Parathyroid adenoma (tissue), 2 donors: ENCODE measurements around the gene KLF16.

Source experiments
- H2AFZ ChIP-seq: fragments of 300-600 bp; sonication (generic); one replicate; pipeline ENCODE4 v1.7.0; 2017; ENCODE audit warnings: antibody characterized with exemption, mild to moderate bottlenecking
- H3K27ac ChIP-seq: fragments of 300-600 bp; sonication (generic); one replicate; pipeline ENCODE4 v1.7.0; 2017
- H3K27me3 ChIP-seq: fragments of 300-600 bp; sonication (generic); one replicate; pipeline ENCODE4 v1.7.0; 2017; ENCODE audit warnings: low read length; ENCODE audit not compliant: control insufficient read depth, insufficient read depth
- H3K36me3 ChIP-seq: fragments of 300-600 bp; sonication (generic); one replicate; pipeline ENCODE4 v1.7.0; 2017; ENCODE audit warnings: low read length; ENCODE audit not compliant: control insufficient read depth, insufficient read depth
- H3K4me1 ChIP-seq: fragments of 300-600 bp; sonication (generic); one replicate; pipeline ENCODE4 v1.7.0; 2017; ENCODE audit warnings: control low read depth
- H3K4me2 ChIP-seq: fragments of 300-600 bp; sonication (generic); one replicate; pipeline ENCODE4 v1.7.0; 2017; ENCODE audit warnings: low read length
- H3K4me3 ChIP-seq: fragments of 300-600 bp; sonication (generic); one replicate; pipeline ENCODE4 v1.7.0; 2017; ENCODE audit warnings: low read depth, low read length
- H3K79me2 ChIP-seq: fragments of 300-600 bp; sonication (generic); one replicate; pipeline ENCODE4 v1.7.0; 2017; ENCODE audit warnings: control low read depth
- H3K9ac ChIP-seq: fragments of 300-600 bp; sonication (generic); one replicate; pipeline ENCODE4 v1.7.0; 2017; ENCODE audit warnings: mild to moderate bottlenecking
- H3K9me3 ChIP-seq: fragments of 300-600 bp; sonication (generic); one replicate; pipeline ENCODE4 v1.7.0; 2017; ENCODE audit warnings: low read length; ENCODE audit not compliant: control insufficient read depth
- TF ChIP-seq, protein P1 (sequence below): fragments of 300-600 bp; sonication (generic); IDR thresholded peaks from one replicate; pipeline ENCODE4 v1.7.0; 2017; ENCODE audit warnings: antibody characterized with exemption, mild to moderate bottlenecking
- donor health status: primary hyperparathyroidism.

KLF16 gene

DNA sequence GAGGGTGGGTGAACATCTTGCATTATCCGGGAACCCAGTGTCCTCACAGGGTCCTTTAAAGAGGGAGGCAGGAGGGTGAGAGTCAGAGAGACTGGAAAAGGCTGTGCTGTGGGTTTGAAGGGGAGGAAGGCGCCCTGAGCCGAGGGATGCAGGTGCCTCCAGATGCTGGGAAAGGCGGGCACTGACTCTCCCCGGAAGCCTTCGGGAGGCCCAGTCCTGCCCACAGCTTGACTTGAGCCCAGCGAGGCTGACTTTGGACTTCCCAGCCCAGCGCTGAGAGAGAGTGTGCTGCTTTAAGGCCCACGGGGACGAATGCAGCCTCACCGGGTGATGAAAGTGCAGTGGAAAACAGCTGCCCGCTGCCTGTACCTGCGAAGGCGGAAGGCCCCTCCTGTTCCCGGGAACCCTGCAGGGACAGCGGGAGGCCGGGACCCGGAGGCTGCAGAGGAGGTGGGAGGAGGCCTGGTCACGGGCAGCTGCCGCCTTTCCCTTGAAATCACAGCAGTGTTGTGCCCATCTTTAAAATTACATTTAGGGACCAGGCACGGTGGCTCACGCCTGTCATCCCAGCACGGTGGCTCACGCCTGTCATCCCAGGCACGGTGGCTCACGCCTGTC, 31.2 kb downstream of the KLF16 start:
- Histone ChIP-seq H3K36me3 (no peaks in the 10 kb centered on the region), H3K4me2 (no peak overlapping the region), H3K4me1 (no peaks in the 10 kb centered on the region), H3K4me3 (no peak overlapping the region), H3K27me3 (no peaks in the 10 kb centered on the region), H3K79me2 (peaks cover 31% of the 10 kb centered on the region), H3K9me3 (no peaks in the 10 kb centered on the region), H2AFZ (no peak overlapping the region), H3K27ac (no peak overlapping the region), H3K9ac (no peak overlapping the region)
- TF ChIP-seq, protein P1, sequence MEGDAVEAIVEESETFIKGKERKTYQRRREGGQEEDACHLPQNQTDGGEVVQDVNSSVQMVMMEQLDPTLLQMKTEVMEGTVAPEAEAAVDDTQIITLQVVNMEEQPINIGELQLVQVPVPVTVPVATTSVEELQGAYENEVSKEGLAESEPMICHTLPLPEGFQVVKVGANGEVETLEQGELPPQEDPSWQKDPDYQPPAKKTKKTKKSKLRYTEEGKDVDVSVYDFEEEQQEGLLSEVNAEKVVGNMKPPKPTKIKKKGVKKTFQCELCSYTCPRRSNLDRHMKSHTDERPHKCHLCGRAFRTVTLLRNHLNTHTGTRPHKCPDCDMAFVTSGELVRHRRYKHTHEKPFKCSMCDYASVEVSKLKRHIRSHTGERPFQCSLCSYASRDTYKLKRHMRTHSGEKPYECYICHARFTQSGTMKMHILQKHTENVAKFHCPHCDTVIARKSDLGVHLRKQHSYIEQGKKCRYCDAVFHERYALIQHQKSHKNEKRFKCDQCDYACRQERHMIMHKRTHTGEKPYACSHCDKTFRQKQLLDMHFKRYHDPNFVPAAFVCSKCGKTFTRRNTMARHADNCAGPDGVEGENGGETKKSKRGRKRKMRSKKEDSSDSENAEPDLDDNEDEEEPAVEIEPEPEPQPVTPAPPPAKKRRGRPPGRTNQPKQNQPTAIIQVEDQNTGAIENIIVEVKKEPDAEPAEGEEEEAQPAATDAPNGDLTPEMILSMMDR = no peak

DNA sequence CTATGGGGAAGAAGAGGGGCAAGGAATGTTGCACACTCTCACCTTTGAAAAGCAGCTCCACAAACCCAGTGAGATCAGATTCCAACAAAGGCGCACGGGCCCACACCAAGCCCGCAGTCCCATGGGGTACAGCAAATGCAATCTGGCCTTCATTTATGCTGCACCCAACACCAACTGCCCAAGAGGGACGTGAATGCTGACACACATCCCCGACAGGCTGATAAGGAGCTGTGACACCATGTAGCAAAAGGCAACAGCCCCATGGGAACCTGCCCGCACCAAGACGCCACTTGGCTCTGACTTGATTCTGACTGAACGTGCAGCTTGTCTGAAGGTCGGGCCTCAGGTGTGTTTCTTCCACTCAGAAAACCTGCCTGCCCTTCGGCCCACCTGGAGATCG, 32.4 kb downstream of the KLF16 start:
- H2AFZ ChIP-seq = no peak overlapping the region
- H3K9me3 ChIP-seq = no peaks in the 10 kb centered on the region
- H3K4me3 ChIP-seq = no peak overlapping the region
- no peaks in the 10 kb centered on the region for H3K27me3 ChIP-seq
- no peak overlapping the region for H3K4me2 ChIP-seq
- no peak overlapping the region for H3K9ac ChIP-seq
- H3K36me3 ChIP-seq = no peaks in the 10 kb centered on the region
- TF ChIP-seq, protein P1 = no peak
- H3K4me1 ChIP-seq = no peaks in the 10 kb centered on the region
- peaks cover 26% of the 10 kb centered on the region for H3K79me2 ChIP-seq
- no peak overlapping the region for H3K27ac ChIP-seq

DNA sequence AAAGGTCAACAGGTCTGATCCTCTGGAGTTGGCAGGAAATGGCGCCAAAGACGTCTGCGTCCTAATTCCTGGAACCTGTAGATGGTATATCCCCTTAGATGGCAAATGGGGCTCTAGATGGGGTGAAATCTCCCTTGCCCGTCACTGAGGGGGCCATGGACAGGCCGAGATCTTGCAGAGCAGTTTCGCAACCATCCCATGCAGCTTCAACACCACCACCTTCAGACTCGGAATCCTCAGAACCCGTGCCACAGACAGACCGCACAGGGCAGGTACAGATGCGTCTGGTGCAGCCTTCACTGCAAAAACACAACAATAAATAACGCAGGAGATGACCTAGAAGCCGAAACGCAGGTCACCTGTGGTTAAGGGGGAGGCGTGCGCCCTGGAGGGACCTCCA, 32.8 kb downstream of the KLF16 start:
- TF ChIP-seq, protein P1 = no peak
- H3K36me3 ChIP-seq = no peaks in the 10 kb centered on the region
- no peak overlapping the region for H3K9ac ChIP-seq
- no peak overlapping the region for H3K27ac ChIP-seq
- H3K9me3 ChIP-seq = no peaks in the 10 kb centered on the region
- peaks cover 24% of the 10 kb centered on the region for H3K79me2 ChIP-seq
- no peak overlapping the region for H3K4me3 ChIP-seq
- no peak overlapping the region for H2AFZ ChIP-seq
- no peaks in the 10 kb centered on the region for H3K4me1 ChIP-seq
- H3K27me3 ChIP-seq = no peaks in the 10 kb centered on the region
- H3K4me2 ChIP-seq = no peak overlapping the region

DNA sequence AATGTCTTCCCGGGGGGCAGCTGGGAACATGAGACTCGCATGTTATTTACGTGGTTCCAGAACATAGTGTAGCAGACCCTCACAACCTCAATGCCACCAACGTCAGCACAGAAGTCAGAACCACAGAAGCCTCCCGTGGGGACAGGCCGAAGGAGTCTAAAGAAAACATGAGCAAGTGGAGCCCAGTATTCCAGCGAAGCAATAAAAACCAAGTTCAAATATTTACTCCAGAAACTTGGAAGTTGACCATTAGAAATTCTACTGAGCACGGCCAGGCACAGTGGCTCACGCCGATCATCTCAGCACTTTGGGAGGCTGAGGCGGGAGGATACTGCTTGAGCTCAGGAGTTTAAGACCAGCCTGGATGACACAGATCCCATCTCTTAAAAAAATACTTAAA, 33.4 kb downstream of the KLF16 start:
- no peak overlapping the region for H3K27ac ChIP-seq

More for the DNA sequence above, 33.4 kb downstream of the KLF16 start:
- no peak overlapping the region for H2AFZ ChIP-seq
- H3K4me1 ChIP-seq = no peaks in the 10 kb centered on the region
- no peak overlapping the region for H3K9ac ChIP-seq
- peaks cover 19% of the 10 kb centered on the region for H3K79me2 ChIP-seq
- H3K4me2 ChIP-seq = no peak overlapping the region
- no peaks in the 10 kb centered on the region for H3K36me3 ChIP-seq
- TF ChIP-seq, protein P1 = no peak
- H3K27me3 ChIP-seq = no peaks in the 10 kb centered on the region
- H3K4me3 ChIP-seq = no peak overlapping the region
- no peaks in the 10 kb centered on the region for H3K9me3 ChIP-seq
